K562 (cell line): ENCODE data around the gene ZNF785. TPM values are rescaled to one million over a fixed set of nuclear protein-coding genes. Genes with fewer than 3 reads are reported as not detected.
A peak's percentile ranks its signal among the peaks of the same experiment; 100 is the strongest.

Experiments
- ATAC-seq: fragments of 200-7000 bp; cut with Tn5 transposase; 3 replicates; pipeline ENCODE4 v1.9.1; 2020; ENCODE audit warnings: moderate library complexity
- BruUV-seq: library from RNA; stranded (reverse); fragments of 400-500 nt; replicated peaks from 2 replicates; lab custom pipeline; 2021; lab: Mats Ljungman, UMichigan
- CTCF ChIA-PET: fragments of 300-600 bp; formaldehyde crosslinking; extraction: SDS; loops from one replicate; lab custom pipeline; 2021; ENCODE audit warnings: low intra/inter-chr PET ratio; lab: Yijun Ruan, JAX
- POLR2A ChIA-PET: fragments of 300-600, 350-650 bp; sonication (Branson Sonifier 250); formaldehyde crosslinking; extraction: SDS; loops from one replicate; lab custom pipeline; 2021; ENCODE audit warnings: antibody characterized with exemption, inconsistent platforms; lab: Yijun Ruan, JAX
- DNase-seq, 4 experiments: peaks; one replicate each; pipeline versions ENCODE4 v3.0.0 to v3.0.0-alpha.2; 2011 to 2018; ENCODE audit warnings: low spot score in 3 of 4, mixed read lengths in 3 of 4; ENCODE audit errors: extremely low read depth in 1 of 4
- FAIRE-seq: peaks from 2 replicates; lab custom pipeline; 2011; peaks lifted over from hg19 to GRCh38; lab: Jason Lieb, UNC
- H2AFZ ChIP-seq: 2 replicates; pipeline ENCODE4 v1.6.0; 2011; ENCODE audit warnings: low read depth, low read length, control low read depth, inconsistent platforms
- H3K27ac ChIP-seq: fragments of 200-600 bp; 3 replicates; pipeline ENCODE4 v1.8.0; 2011; ENCODE audit warnings: low read depth, mild to moderate bottlenecking, control low read depth, inconsistent platforms, low read length, moderate library complexity, mixed read lengths; ENCODE audit errors: extremely low read depth
- H3K27me3 ChIP-seq, 2 experiments: fragments of 300-600 bp in 1 of 2; 2 replicates in 1 of 2; 3 replicates in 1 of 2; pipeline versions ENCODE4 v1.6.0 to v1.8.0; 2011; ENCODE audit warnings: inconsistent platforms in 2 of 2, low read length in 2 of 2, mild to moderate bottlenecking in 1 of 2, mixed read lengths in 1 of 2, moderate library complexity in 1 of 2; ENCODE audit not compliant: control insufficient read depth in 2 of 2, insufficient read depth in 2 of 2
- H3K36me3 ChIP-seq: fragments of 300-600 bp; 3 replicates; pipeline ENCODE4 v1.8.0; 2011; ENCODE audit warnings: mild to moderate bottlenecking, low read length, inconsistent platforms; ENCODE audit not compliant: control insufficient read depth, insufficient read depth
- H3K4me1 ChIP-seq, 2 experiments: fragments of 200-600 bp in 1 of 2; replicated peaks in 1 of 2; 2 replicates in 1 of 2; 3 replicates in 1 of 2; pipeline versions ENCODE4 v1.5.1 to v1.8.0; 2011; ENCODE audit warnings: inconsistent platforms in 2 of 2, low read length in 2 of 2, mild to moderate bottlenecking in 1 of 2, mixed read lengths in 1 of 2, moderate library complexity in 1 of 2; ENCODE audit not compliant: control insufficient read depth in 2 of 2, insufficient read depth in 2 of 2
- H3K4me2 ChIP-seq: 2 replicates; pipeline ENCODE4 v1.6.1; 2011; ENCODE audit warnings: low read length, control low read depth, inconsistent platforms, mixed read lengths; ENCODE audit not compliant: insufficient read depth
- H3K4me3 ChIP-seq: fragments of 200-600 bp; sonication (generic), shearing (Covaris generic); 2 replicates; pipeline ENCODE4 v1.5.1; 2016; ENCODE audit warnings: control low read depth, inconsistent platforms
- H3K79me2 ChIP-seq: fragments of 200-600 bp; 3 replicates; pipeline ENCODE4 v1.8.0; 2011; ENCODE audit warnings: low read length, inconsistent platforms; ENCODE audit not compliant: control insufficient read depth, insufficient read depth
- H3K9ac ChIP-seq, 2 experiments: 2 replicates each; pipeline versions ENCODE4 v1.6.0 to v1.6.1; 2011; ENCODE audit warnings: low read depth in 2 of 2, low read length in 2 of 2, control low read depth in 1 of 2, inconsistent platforms in 1 of 2, mild to moderate bottlenecking in 1 of 2, mixed read lengths in 1 of 2; ENCODE audit not compliant: insufficient read depth in 1 of 2
- H3K9me1 ChIP-seq: one replicate; pipeline ENCODE4 v1.6.0; 2011; ENCODE audit warnings: inconsistent platforms, mild to moderate bottlenecking, low read length, moderate library complexity; ENCODE audit not compliant: control insufficient read depth, insufficient read depth
- H3K9me3 ChIP-seq: replicated peaks from 2 replicates; pipeline ENCODE4 v1.5.1; 2011; ENCODE audit warnings: low read depth, low read length, inconsistent platforms; ENCODE audit not compliant: control insufficient read depth, insufficient read depth
- H4K20me1 ChIP-seq: replicated peaks from 2 replicates; pipeline ENCODE4 v1.6.1; 2011; ENCODE audit warnings: low read length, inconsistent platforms, mixed read lengths; ENCODE audit not compliant: control insufficient read depth, insufficient read depth
- CREB1 ChIP-seq, 2 experiments: sonication (generic) in 1 of 2; formaldehyde crosslinking in 1 of 2; IDR thresholded peaks; 2 replicates each; pipeline versions ENCODE4 v1.6.1 to v1.8.0; 2012 to 2022; ENCODE audit warnings: inconsistent platforms in 1 of 2, mild to moderate bottlenecking in 1 of 2, missing genetic modification reagents in 1 of 2, moderate library complexity in 1 of 2
- L3MBTL2 ChIP-seq: fragments of 450-650 bp; IDR thresholded peaks from 2 replicates; pipeline ENCODE4 v1.6.1; 2016; ENCODE audit warnings: mild to moderate bottlenecking, moderate library complexity
- MAZ ChIP-seq, 2 experiments: fragments of 450-650 bp in 1 of 2; sonication (generic) in 1 of 2; formaldehyde crosslinking; IDR thresholded peaks in 1 of 2; conservative IDR thresholded peaks in 1 of 2; 2 replicates each; pipeline versions ENCODE4 v1.4.0 to v1.5.0; 2020; ENCODE audit warnings: mild to moderate bottlenecking in 1 of 2, missing genetic modification reagents in 1 of 2
- POLR2H ChIP-seq: IDR thresholded peaks from 2 replicates; pipeline ENCODE4 v1.6.1; 2016; ENCODE audit warnings: missing genetic modification characterization, low read depth, mild to moderate bottlenecking, control low read depth, missing compliant biosample characterization, moderate library complexity
- SMAD4 ChIP-seq: fragments of 250-450 bp; sonication (Bioruptor Pico); conservative IDR thresholded peaks from 2 replicates; pipeline ENCODE4 v1.8.0; 2021; ENCODE audit warnings: inconsistent platforms, mild to moderate bottlenecking, moderate library complexity
- TAF9B ChIP-seq: fragments of 450-650 bp; IDR thresholded peaks from 2 replicates; pipeline ENCODE4 v1.6.1; 2018; ENCODE audit warnings: mild to moderate bottlenecking; ENCODE audit not compliant: partially characterized antibody
- THRAP3 ChIP-seq: fragments of 450-650 bp; IDR thresholded peaks from 2 replicates; pipeline ENCODE4 v1.6.1; 2016; ENCODE audit warnings: mild to moderate bottlenecking, inconsistent platforms, borderline replicate concordance
- ZNF134 ChIP-seq: fragments of 250-450 bp; sonication (Bioruptor Pico); conservative IDR thresholded peaks from 2 replicates; pipeline ENCODE4 v1.4.0; 2020
- ZNF232 ChIP-seq: sonication (generic); formaldehyde crosslinking; IDR thresholded peaks from 2 replicates; pipeline ENCODE4 v1.8.0; 2022; ENCODE audit warnings: mild to moderate bottlenecking, missing genetic modification reagents
- WGBS: fragments of 100-300 bp; shearing (Covaris generic); methylation state at CpG from one replicate; pipeline ENCODE4 v1.1.6; 2016; ENCODE audit warnings: low coverage, mixed read lengths; ENCODE audit not compliant: insufficient coverage; ENCODE audit errors: missing lambda C conversion rate; 5-methylcytosine and 5-hydroxymethylcytosine counted together
- in situ Hi-C: fragments of 300-500 bp; cut with MboI; formaldehyde crosslinking; loops from 4 replicates; pipeline ENCODE4 v1.15.0; 2018; ENCODE audit warnings: inconsistent platforms, mixed read lengths
- intact Hi-C: fragments of 100-400 bp; cut with micrococcal nuclease; formaldehyde crosslinking; loops from 2 replicates; pipeline ENCODE4 v1.14.2; 2022
- polyA plus RNA-seq, 8 experiments: library from polyadenylated mRNA; depleted of rRNA in 4 of 8; stranded (reverse) in 5 of 8; unstranded in 3 of 8; fragments of >200 nt; fragmentation: Nextera tagmentation in 2 of 8; fragmentation: Illumina TruSeq in 1 of 8; extraction: Ambion mirVana in 2 of 8; extraction: Trizol in 1 of 8; gene quantifications; 2 replicates each; pipeline versions ENCODE4 v1.2.1 to v1.2.3, GENCODE V29; 2011 to 2014; ENCODE audit warnings: inconsistent platforms in 1 of 8, missing spikeins in 1 of 8
- total RNA-seq, 7 experiments: library from RNA; depleted of rRNA in 6 of 7; stranded (reverse); fragments of >200 nt in 6 of 7; fragmentation: Illumina TruSeq in 2 of 7; extraction: Trizol in 2 of 7; gene quantifications; 2 replicates each; pipeline versions ENCODE4 v1.2.1 to v1.2.3, GENCODE V29; 2011 to 2021; ENCODE audit warnings: low replicate concordance in 1 of 7
- TF ChIP-seq, protein P1 (sequence below): sonication (generic); formaldehyde crosslinking; IDR thresholded peaks from 2 replicates; pipeline ENCODE4 v1.5.0; 2020; ENCODE audit warnings: missing genetic modification reagents
- TF ChIP-seq, protein P2 (sequence below): fragments of 450-650 bp; IDR thresholded peaks from 2 replicates; pipeline ENCODE4 v1.6.1; 2017; ENCODE audit warnings: antibody characterized with exemption, mild to moderate bottlenecking
- TF ChIP-seq, protein P3 (sequence below): fragments of 450-650 bp; IDR thresholded peaks from 2 replicates; pipeline ENCODE4 v1.6.1; 2017; ENCODE audit warnings: mild to moderate bottlenecking, moderate library complexity

ZNF785 gene
- total and polyA plus RNA-seq, 9 of the 15 experiments (the other 6 are each of a cell fraction or from before 2014, with no cell fraction given) = 0.64 to 11.0 (median 6.4) TPM

DNA sequence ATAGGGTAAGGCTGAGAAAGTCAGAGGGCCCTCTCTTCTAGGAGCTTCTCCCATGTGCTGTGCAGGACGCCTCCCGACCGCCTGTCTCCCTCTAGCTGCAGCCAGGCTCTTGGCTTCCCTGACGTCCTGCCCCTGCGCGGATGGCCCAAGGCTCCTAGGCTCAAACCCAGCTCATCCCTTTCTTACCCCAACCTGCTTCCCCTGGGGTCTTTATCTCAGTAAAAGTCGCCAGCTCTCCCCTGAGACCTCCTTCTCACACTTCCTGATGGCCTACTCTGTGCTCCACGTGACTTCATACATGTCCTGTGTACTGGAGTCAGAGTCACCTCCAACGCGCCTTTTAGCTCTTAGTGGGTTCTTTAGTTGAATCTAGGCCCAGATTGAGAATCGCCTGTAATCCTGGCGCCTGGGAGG is 49.7 kb downstream of the ZNF785 start (continued):
- TF ChIP-seq, protein P1, sequence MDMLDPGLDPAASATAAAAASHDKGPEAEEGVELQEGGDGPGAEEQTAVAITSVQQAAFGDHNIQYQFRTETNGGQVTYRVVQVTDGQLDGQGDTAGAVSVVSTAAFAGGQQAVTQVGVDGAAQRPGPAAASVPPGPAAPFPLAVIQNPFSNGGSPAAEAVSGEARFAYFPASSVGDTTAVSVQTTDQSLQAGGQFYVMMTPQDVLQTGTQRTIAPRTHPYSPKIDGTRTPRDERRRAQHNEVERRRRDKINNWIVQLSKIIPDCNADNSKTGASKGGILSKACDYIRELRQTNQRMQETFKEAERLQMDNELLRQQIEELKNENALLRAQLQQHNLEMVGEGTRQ (CRISPR knock-in tag) = peak; percentile 81
- TF ChIP-seq CREB1 (IDR thresholded peaks at IDR 0.05) (peak; percentile 41; the same call in 1 of the 2 replicates), CREB1 (CRISPR knock-in tag; IDR thresholded peaks at IDR 0.05) (0 out of 2 replicates have a peak, but pooled peaks have one; percentile 34), MAZ (CRISPR knock-in tag; conservative IDR thresholded peaks at IDR 0.05 in 1 of 2, IDR thresholded peaks at IDR 0.05 in 1 of 2) (peak; percentile 41 to 71; a peak in 3 of 4 replicates)

DNA sequence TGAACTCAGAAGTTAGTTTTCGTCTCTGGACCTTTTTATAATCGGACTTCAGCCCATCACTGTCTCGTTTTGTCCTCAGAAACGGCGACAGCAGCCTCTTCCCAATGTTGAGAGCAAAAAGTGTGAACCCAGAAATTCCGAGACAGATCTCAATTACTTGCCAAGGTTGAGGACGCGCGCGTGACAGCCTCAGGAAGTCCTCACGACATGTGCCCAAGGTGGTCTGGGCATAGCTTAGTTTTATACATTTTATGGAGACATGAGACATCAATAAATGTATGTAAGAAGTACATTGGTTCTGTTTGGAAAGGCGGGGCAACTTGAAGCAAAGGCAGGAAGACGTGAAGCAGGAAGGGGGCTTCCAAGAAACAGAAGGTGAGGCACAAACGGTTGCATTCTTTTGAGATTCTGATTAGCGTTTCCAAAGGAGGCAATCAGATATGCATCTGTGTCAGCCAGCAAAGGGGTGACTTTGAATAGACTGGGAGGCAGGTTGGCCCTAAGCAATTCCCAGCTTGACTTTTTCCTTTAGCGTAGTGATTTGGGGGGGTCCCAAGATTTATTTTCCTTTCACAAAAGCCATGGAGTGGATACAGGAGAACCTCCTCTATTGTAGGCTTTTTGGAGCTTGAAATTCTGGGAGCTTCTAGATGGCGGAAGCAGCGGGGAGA is 50.3 kb downstream of the ZNF785 start:
- ATAC-seq (peak; percentile 6), FAIRE-seq (no peak), DNase-seq (no peak)
- H2AFZ ChIP-seq = peak overlapping the region; percentile 98
- H3K27ac ChIP-seq = peak overlapping the region; percentile 96
- H4K20me1 ChIP-seq = no peaks in the 10 kb centered on the region
- no peaks in the 10 kb centered on the region for H3K27me3 ChIP-seq
- CTCF ChIA-PET = no interaction called here
- H3K36me3 ChIP-seq = no peaks in the 10 kb centered on the region; the same call in 2 of the 3 replicates
- in situ Hi-C loops (no loop called here), intact Hi-C loops (loop anchor here (2.0 to 10.0 kb wide), 2 partner anchors 88 to 160 kb away; partner anchors contain the start of gene SRCAP)
- no peaks in the 10 kb centered on the region for H3K9me1 ChIP-seq
- 3% methylated on average over 18 of the region's 18 CpGs for WGBS
- peak overlapping the region; percentile 88 to 91 for H3K9ac ChIP-seq
- H3K4me1 ChIP-seq = peaks cover 11 to 54% of the 10 kb centered on the region in 2 experiments; a peak in 4 of 5 replicates
- H3K4me3 ChIP-seq = peak overlapping the region; percentile 49
- H3K9me3 ChIP-seq = no peaks in the 10 kb centered on the region
- BruUV-seq = TSS peak; percentile 90
- POLR2A ChIA-PET = interaction anchor here (0.6 to 4.0 kb wide), 21 partner anchors 8 to 745 kb away, joined by 3 to 31 read pairs (median 5); partner anchors contain the start of genes ZNF688 and ZNF764
- peak overlapping the region; percentile 97 for H3K4me2 ChIP-seq
- peaks cover 36% of the 10 kb centered on the region for H3K79me2 ChIP-seq
- TF ChIP-seq POLR2H (tag) = peak; percentile 78; the same call in 1 of the 2 replicates
- TF ChIP-seq, protein P2, sequence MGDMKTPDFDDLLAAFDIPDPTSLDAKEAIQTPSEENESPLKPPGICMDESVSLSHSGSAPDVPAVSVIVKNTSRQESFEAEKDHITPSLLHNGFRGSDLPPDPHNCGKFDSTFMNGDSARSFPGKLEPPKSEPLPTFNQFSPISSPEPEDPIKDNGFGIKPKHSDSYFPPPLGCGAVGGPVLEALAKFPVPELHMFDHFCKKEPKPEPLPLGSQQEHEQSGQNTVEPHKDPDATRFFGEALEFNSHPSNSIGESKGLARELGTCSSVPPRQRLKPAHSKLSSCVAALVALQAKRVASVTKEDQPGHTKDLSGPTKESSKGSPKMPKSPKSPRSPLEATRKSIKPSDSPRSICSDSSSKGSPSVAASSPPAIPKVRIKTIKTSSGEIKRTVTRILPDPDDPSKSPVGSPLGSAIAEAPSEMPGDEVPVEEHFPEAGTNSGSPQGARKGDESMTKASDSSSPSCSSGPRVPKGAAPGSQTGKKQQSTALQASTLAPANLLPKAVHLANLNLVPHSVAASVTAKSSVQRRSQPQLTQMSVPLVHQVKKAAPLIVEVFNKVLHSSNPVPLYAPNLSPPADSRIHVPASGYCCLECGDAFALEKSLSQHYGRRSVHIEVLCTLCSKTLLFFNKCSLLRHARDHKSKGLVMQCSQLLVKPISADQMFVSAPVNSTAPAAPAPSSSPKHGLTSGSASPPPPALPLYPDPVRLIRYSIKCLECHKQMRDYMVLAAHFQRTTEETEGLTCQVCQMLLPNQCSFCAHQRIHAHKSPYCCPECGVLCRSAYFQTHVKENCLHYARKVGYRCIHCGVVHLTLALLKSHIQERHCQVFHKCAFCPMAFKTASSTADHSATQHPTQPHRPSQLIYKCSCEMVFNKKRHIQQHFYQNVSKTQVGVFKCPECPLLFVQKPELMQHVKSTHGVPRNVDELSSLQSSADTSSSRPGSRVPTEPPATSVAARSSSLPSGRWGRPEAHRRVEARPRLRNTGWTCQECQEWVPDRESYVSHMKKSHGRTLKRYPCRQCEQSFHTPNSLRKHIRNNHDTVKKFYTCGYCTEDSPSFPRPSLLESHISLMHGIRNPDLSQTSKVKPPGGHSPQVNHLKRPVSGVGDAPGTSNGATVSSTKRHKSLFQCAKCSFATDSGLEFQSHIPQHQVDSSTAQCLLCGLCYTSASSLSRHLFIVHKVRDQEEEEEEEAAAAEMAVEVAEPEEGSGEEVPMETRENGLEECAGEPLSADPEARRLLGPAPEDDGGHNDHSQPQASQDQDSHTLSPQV = peak; percentile 57
- no peak for TF ChIP-seq ZNF134
- peak; percentile 53 for TF ChIP-seq TAF9B
- TF ChIP-seq ZNF232 (CRISPR knock-in tag) = 0 out of 2 replicates have a peak, but pooled peaks have one; percentile 3
- TF ChIP-seq, protein P3, sequence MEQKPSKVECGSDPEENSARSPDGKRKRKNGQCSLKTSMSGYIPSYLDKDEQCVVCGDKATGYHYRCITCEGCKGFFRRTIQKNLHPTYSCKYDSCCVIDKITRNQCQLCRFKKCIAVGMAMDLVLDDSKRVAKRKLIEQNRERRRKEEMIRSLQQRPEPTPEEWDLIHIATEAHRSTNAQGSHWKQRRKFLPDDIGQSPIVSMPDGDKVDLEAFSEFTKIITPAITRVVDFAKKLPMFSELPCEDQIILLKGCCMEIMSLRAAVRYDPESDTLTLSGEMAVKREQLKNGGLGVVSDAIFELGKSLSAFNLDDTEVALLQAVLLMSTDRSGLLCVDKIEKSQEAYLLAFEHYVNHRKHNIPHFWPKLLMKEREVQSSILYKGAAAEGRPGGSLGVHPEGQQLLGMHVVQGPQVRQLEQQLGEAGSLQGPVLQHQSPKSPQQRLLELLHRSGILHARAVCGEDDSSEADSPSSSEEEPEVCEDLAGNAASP = no peak
- peak; percentile 44; the same call in 1 of the 2 replicates for TF ChIP-seq L3MBTL2
- no peak for TF ChIP-seq SMAD4 (CRISPR knock-in tag)
- TF ChIP-seq THRAP3 = 0 out of 2 replicates have a peak, but pooled peaks have one; percentile 63
